LNCaP clone FGC (cell line): ENCODE measurements around the gene TUBB1.

Experiments
- DNase-seq: peaks from one replicate; pipeline ENCODE4 v3.0.0-alpha.2; 2011; ENCODE audit warnings: low read depth
- H3K4me3 ChIP-seq: 2 replicates; pipeline ENCODE4 v1.5.1; 2011; ENCODE audit warnings: mild to moderate bottlenecking, low read depth, low read length, control low read depth
- CTCF ChIP-seq: IDR thresholded peaks from 2 replicates; pipeline ENCODE4 v1.5.1; 2012; ENCODE audit warnings: mild to moderate bottlenecking; ENCODE audit not compliant: control insufficient read depth, insufficient read depth; ENCODE audit errors: extremely low read depth

Gene TUBB1

GRCh38 chr20:59044796-59045195 lies 25.6 kb downstream of the TUBB1 start:
- no peak for TF ChIP-seq CTCF
- no peak overlapping the region for H3K4me3 ChIP-seq
- no peak for DNase-seq

GRCh38 chr20:59046862-59047261 lies 27.6 kb downstream of the TUBB1 start:
- no peak for TF ChIP-seq CTCF
- H3K4me3 ChIP-seq, result no peak overlapping the region
- DNase-seq, result no peak

GRCh38 chr20:59047938-59048680 lies 28.9 kb downstream of the TUBB1 start:
- TF ChIP-seq CTCF, result no peak
- DNase-seq, result no peak

GRCh38 chr20:59048681-59049030 lies 29.4 kb downstream of the TUBB1 start:
- no peak for TF ChIP-seq CTCF
- no peak for DNase-seq
- H3K4me3 ChIP-seq, result no peak overlapping the region

More at GRCh38 chr20:59047938-59048680, 28.9 kb downstream of the TUBB1 start:
- H3K4me3 ChIP-seq, result no peak overlapping the region

GRCh38 chr20:59050437-59050836 lies 31.2 kb downstream of the TUBB1 start:
- TF ChIP-seq CTCF, result no peak
- no peak overlapping the region for H3K4me3 ChIP-seq
- DNase-seq, result no peak

GRCh38 chr20:59051666-59052185 lies 32.5 kb downstream of the TUBB1 start:
- DNase-seq, result no peak
- TF ChIP-seq CTCF, result no peak
- H3K4me3 ChIP-seq, result no peak overlapping the region

GRCh38 chr20:59055302-59055701 lies 36.1 kb downstream of the TUBB1 start:
- no peak overlapping the region for H3K4me3 ChIP-seq
- no peak for DNase-seq
- peak; percentile 50 for TF ChIP-seq CTCF
